Lower leg skin (tissue), 4 donors: Measurements from ENCODE around the gene LGI4. TPM values are rescaled to one million over a fixed set of nuclear protein-coding genes. Genes with fewer than 3 reads are reported as not detected.

Experiments
- DNase-seq, 2 donors: peaks; one replicate each; pipeline ENCODE4 v3.0.0-alpha.2; 2019; ENCODE audit warnings: low spot score in 2 of 2
- H3K4me3 ChIP-seq: fragments of 200-600 bp; sonication (generic); 2 replicates; pipeline ENCODE4 v1.5.1; 2017; ENCODE audit warnings: mild to moderate bottlenecking, low read depth; ENCODE audit not compliant: poor library complexity, severe bottlenecking
- POLR2A ChIP-seq, 2 donors: fragments of 450-650 bp; IDR thresholded peaks; one replicate each; pipeline ENCODE4 v1.6.1; 2016 to 2017; ENCODE audit warnings: antibody characterized with exemption in 2 of 2, mild to moderate bottlenecking in 1 of 2, moderate library complexity in 1 of 2
- WGBS, 2 donors: methylation state at CpG; one replicate each; pipeline ENCODE4 v1.1.5; 2018; 5-methylcytosine and 5-hydroxymethylcytosine counted together
- intact Hi-C: fragments of 100-400 bp; cut with DNase I; formaldehyde crosslinking; loops from one replicate; pipeline ENCODE4 v1.15.0; 2023; ENCODE audit warnings: low total_unique reads
- total RNA-seq, 4 donors: library from RNA; depleted of rRNA; stranded (reverse); fragments of >200 nt; gene quantifications; one replicate each; pipeline ENCODE4 v1.1.0, GENCODE V29; 2016
- TF ChIP-seq, protein P1 (sequence below), 3 donors: fragments of 450-650 bp; IDR thresholded peaks; one replicate each; pipeline ENCODE4 v1.5.1; 2016; ENCODE audit warnings: antibody characterized with exemption in 3 of 3, mild to moderate bottlenecking in 3 of 3, moderate library complexity in 2 of 3

LGI4 gene
- total RNA-seq, result 10 to 100 TPM in 1 of 4 donors, 1 to 10 TPM in 3; 4.3 to 19.4 (median 8.9) TPM

DNA sequence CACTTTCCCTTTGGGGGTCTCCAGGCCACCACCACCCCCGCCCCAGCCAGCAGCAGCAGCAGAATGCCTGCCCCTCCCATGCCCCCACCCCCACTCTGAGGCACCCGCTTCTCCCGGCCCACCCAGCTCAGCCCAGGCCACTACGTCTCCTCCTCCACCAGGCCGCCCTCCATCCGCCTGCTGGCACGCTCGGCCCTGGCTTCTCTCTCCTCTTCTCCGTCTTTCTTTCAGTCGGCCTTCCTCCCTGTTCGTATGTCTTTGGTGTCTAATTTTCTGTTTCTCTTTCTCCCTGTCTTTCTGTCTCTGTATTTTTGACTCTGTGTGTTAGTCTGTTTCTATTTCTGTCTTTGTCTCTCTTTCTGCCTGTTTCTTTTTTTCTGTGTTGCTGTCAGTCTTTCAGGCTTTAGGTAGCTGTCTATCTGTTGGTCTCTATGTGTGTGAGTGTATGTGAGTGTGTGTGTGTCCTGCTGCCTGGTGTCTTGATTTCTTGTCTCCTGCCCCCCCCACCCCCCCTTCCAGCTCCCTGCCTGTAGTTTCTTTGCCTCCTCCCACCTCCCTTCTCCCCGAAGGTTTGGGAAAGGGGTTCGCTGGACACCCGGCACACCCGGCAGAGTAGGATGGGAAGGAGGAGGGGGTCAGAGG, at the start of gene LGI4:
LGI4 (minus strand) TSS at position 459 of the 642 bp plus-strand sequence; CDS start at position 80, 379 bp downstream.
- intact Hi-C loops, result loop anchor here (5.0 kb wide), 1 partner anchor 67 kb away; no protein-coding TSS in a partner anchor
- 61 to 64% methylated on average over 13 to 15 of the region's 15 CpGs for WGBS, 2 donors
- H3K4me3 ChIP-seq, result peak within 1 kb of the TSS; percentile 8
- TF ChIP-seq POLR2A (IDR thresholded peaks at IDR 0.05), result no peak
- TF ChIP-seq, protein P1, sequence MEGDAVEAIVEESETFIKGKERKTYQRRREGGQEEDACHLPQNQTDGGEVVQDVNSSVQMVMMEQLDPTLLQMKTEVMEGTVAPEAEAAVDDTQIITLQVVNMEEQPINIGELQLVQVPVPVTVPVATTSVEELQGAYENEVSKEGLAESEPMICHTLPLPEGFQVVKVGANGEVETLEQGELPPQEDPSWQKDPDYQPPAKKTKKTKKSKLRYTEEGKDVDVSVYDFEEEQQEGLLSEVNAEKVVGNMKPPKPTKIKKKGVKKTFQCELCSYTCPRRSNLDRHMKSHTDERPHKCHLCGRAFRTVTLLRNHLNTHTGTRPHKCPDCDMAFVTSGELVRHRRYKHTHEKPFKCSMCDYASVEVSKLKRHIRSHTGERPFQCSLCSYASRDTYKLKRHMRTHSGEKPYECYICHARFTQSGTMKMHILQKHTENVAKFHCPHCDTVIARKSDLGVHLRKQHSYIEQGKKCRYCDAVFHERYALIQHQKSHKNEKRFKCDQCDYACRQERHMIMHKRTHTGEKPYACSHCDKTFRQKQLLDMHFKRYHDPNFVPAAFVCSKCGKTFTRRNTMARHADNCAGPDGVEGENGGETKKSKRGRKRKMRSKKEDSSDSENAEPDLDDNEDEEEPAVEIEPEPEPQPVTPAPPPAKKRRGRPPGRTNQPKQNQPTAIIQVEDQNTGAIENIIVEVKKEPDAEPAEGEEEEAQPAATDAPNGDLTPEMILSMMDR (IDR thresholded peaks at IDR 0.05), result no peak
- DNase-seq, result peak in 1 of 2 donors; percentile 85

- 81 to 90% methylated on average over 1 of the region's 1 CpG for WGBS, 2 donors
- TF ChIP-seq, protein P1 (IDR thresholded peaks at IDR 0.05), result no peak
- H3K4me3 ChIP-seq, result no peak overlapping the region
- no peak for DNase-seq
- intact Hi-C loops, result no loop called here
These were observed 49.4 kb upstream of the LGI4 start for GRCh38 chr19:35184267-35184666.

DNA sequence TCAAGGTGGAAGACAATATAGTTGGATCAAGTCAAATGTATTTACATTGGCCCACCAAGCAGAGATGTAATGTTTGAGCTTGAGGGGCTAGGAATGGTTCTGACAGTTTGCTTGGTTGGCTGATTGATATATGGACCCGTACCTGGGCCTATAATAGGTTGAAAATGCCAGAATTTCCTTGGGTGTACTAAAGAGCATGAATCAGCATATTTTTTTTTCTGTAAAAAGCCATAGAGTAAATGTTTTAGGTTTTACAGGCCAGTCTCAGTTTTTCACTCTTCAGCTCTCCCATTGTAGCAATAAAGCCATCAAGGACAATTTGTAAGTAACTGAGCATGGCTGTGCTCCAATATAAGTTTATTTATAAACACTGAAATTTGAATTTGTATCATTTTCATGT, 46.5 kb upstream of the LGI4 start:
- TF ChIP-seq POLR2A (IDR thresholded peaks at IDR 0.05), result no peak
- TF ChIP-seq, protein P1 (IDR thresholded peaks at IDR 0.05), result no peak
- no peak overlapping the region for H3K4me3 ChIP-seq
- DNase-seq, result no peak
- WGBS, 2 donors, result 82 to 97% methylated on average over 1 of the region's 1 CpG
- intact Hi-C loops, result no loop called here

DNA sequence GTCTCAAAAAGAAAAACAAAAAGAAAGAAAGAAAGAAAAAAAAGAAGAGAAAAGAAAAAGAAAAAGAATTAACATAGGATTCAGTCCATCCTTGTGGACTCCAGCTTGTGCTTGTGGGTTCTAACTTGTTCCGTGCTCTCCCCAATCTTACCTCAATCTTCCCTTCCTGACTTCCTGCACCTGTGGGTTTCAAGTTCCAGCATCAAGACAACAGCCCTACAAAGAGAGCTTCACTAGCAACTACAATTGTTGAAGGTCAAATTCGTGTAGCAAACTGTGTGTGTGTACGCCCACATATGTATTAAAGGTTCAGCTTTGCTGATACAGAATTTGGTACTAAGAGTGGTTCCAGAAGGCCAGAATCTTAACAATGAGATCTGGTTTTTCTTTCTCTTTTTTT, 45.0 kb upstream of the LGI4 start:
- no peak overlapping the region for H3K4me3 ChIP-seq
- 81 to 87% methylated on average over 3 of the region's 3 CpGs for WGBS, 2 donors
- no peak for DNase-seq
- intact Hi-C loops, result no loop called here
- no peak for TF ChIP-seq POLR2A (IDR thresholded peaks at IDR 0.05)
- TF ChIP-seq, protein P1 (IDR thresholded peaks at IDR 0.05), result no peak

DNA sequence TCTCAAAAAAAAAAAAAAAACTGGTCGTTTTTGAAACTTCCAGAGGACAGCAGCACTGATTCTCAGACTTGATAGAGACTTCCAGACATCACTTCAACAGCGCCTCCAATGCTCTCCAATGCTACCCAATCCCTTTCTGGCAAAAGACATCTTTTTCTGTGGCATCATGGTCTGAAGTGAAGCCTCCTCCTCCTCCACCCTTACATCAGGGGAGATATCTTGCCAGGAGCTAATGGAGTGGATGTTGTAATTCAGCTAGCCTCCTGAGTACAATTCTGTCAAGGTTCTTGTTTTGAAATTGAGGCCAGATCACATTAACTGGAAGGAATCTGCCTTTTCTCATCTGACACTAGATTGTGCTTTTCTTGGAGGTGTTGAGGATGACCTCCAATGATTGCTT, 43.8 kb upstream of the LGI4 start:
- intact Hi-C loops, result no loop called here
- DNase-seq, result no peak
- TF ChIP-seq POLR2A (IDR thresholded peaks at IDR 0.05), result no peak
- TF ChIP-seq, protein P1 (IDR thresholded peaks at IDR 0.05), result no peak
- WGBS, 2 donors, result 46 to 49% methylated on average over 2 of the region's 2 CpGs
- H3K4me3 ChIP-seq, result no peak overlapping the region
